ENCODE data around the gene FNDC10. TPM values are rescaled to one million over a fixed set of nuclear protein-coding genes. Genes with fewer than 3 reads are reported as not detected.

FNDC10 gene
- polyA plus RNA-seq, 1 experiment: 4.4 TPM

DNA sequence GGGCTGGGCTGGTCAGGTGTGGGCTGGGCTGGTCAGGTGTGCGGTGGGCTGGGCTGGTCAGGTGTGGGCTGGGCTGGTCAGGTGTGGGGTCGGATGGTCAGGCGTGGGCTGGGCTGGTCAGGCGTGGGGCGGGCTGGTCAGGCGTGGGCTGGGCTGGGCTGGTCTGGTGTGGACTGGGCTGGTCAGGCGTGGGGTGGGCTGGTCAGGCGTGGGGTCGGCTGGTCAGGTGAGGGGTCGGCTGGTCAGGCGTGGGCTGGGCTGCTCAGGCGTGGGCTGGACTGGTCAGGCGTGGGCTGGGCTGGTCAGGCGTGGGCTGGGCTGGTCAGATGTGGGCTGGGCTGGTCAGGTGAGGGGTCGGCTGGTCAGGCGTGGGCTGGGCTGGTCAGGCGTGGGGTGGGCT is 5.8 kb upstream of the FNDC10 start:
- Histone ChIP-seq H3K36me3 (ENCODE audit: control insufficient read depth, insufficient read depth, low read length) (no peaks in the 10 kb centered on the region), H3K27me3 (ENCODE audit: control insufficient read depth, insufficient read depth, low read length) (no peaks in the 10 kb centered on the region), H3K4me3 (ENCODE audit: low read depth, low read length) (no peak overlapping the region)
- ChIA-PET POLR2A (no interaction called here), CTCF (no interaction called here)
- no peak for DNase-seq (ENCODE audit: low read depth)
- TF ChIP-seq, protein P1, sequence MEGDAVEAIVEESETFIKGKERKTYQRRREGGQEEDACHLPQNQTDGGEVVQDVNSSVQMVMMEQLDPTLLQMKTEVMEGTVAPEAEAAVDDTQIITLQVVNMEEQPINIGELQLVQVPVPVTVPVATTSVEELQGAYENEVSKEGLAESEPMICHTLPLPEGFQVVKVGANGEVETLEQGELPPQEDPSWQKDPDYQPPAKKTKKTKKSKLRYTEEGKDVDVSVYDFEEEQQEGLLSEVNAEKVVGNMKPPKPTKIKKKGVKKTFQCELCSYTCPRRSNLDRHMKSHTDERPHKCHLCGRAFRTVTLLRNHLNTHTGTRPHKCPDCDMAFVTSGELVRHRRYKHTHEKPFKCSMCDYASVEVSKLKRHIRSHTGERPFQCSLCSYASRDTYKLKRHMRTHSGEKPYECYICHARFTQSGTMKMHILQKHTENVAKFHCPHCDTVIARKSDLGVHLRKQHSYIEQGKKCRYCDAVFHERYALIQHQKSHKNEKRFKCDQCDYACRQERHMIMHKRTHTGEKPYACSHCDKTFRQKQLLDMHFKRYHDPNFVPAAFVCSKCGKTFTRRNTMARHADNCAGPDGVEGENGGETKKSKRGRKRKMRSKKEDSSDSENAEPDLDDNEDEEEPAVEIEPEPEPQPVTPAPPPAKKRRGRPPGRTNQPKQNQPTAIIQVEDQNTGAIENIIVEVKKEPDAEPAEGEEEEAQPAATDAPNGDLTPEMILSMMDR (IDR thresholded peaks at IDR 0.05; ENCODE audit: insufficient read depth, low read depth, low read length): no peak

GRCh38 chr1:1605034-1605591 is 5.2 kb upstream of the FNDC10 start:
- POLR2A ChIA-PET: no interaction called here
- no peaks in the 10 kb centered on the region for H3K27me3 ChIP-seq (ENCODE audit: control insufficient read depth, insufficient read depth, low read length)

GRCh38 chr1:1604374-1605033 is 4.6 kb upstream of the FNDC10 start:
- CTCF ChIA-PET: interaction anchor here (3.4 kb wide), 1 partner anchor 10 kb away, joined by 13 read pairs; the partner anchor contains the start of gene MIB2

More at GRCh38 chr1:1605034-1605591, 5.2 kb upstream of the FNDC10 start:
- Histone ChIP-seq H3K4me3 (ENCODE audit: low read depth, low read length) (no peak overlapping the region), H3K36me3 (ENCODE audit: control insufficient read depth, insufficient read depth, low read length) (no peaks in the 10 kb centered on the region)
- CTCF ChIA-PET: no interaction called here
- no peak for DNase-seq (ENCODE audit: low read depth)
- TF ChIP-seq, protein P1 (IDR thresholded peaks at IDR 0.05; ENCODE audit: insufficient read depth, low read depth, low read length): no peak

GRCh38 chr1:1603671-1604373 is 3.9 kb upstream of the FNDC10 start:
- TF ChIP-seq, protein P1 (IDR thresholded peaks at IDR 0.05; ENCODE audit: insufficient read depth, low read depth, low read length): no peak
- DNase-seq (ENCODE audit: low read depth): no peak
- Histone ChIP-seq H3K27me3 (ENCODE audit: control insufficient read depth, insufficient read depth, low read length) (no peaks in the 10 kb centered on the region), H3K4me3 (ENCODE audit: low read depth, low read length) (no peak overlapping the region), H3K36me3 (ENCODE audit: control insufficient read depth, insufficient read depth, low read length) (no peaks in the 10 kb centered on the region)
- CTCF ChIA-PET: interaction anchor here (3.4 kb wide), 1 partner anchor 11 kb away, joined by 13 read pairs; the partner anchor contains the start of gene MIB2
- POLR2A ChIA-PET: no interaction called here

More at GRCh38 chr1:1604374-1605033, 4.6 kb upstream of the FNDC10 start:
- TF ChIP-seq, protein P1 (IDR thresholded peaks at IDR 0.05; ENCODE audit: insufficient read depth, low read depth, low read length): no peak
- no peak for DNase-seq (ENCODE audit: low read depth)
- POLR2A ChIA-PET: no interaction called here
- no peak overlapping the region for H3K4me3 ChIP-seq (ENCODE audit: low read depth, low read length)
- no peaks in the 10 kb centered on the region for H3K27me3 ChIP-seq (ENCODE audit: control insufficient read depth, insufficient read depth, low read length)
- no peaks in the 10 kb centered on the region for H3K36me3 ChIP-seq (ENCODE audit: control insufficient read depth, insufficient read depth, low read length)

- ChIA-PET POLR2A (no interaction called here), CTCF (interaction anchor here (3.4 kb wide), 1 partner anchor 11 kb away, joined by 13 read pairs; the partner anchor contains the start of gene MIB2)
- Histone ChIP-seq H3K27me3 (ENCODE audit: control insufficient read depth, insufficient read depth, low read length) (peaks cover 2% of the 10 kb centered on the region; the same call in 1 of the 2 replicates), H3K4me3 (ENCODE audit: low read depth, low read length) (no peak overlapping the region), H3K36me3 (ENCODE audit: control insufficient read depth, insufficient read depth, low read length) (no peaks in the 10 kb centered on the region)
- TF ChIP-seq, protein P1 (IDR thresholded peaks at IDR 0.05; ENCODE audit: insufficient read depth, low read depth, low read length): no peak
- no peak for DNase-seq (ENCODE audit: low read depth)
Observed at GRCh38 chr1:1602968-1603506, 3.1 kb upstream of the FNDC10 start.
